HG02884 (cell line): ENCODE results near the gene BFSP1.

Experiments used
- ATAC-seq: cut with Tn5 transposase; IDR thresholded peaks from one replicate; pipeline ENCODE4 v1.9.1; 2021; ENCODE audit warnings: mild to moderate bottlenecking, moderate library complexity; ENCODE audit not compliant: unreplicated experiment

Gene BFSP1

DNA sequence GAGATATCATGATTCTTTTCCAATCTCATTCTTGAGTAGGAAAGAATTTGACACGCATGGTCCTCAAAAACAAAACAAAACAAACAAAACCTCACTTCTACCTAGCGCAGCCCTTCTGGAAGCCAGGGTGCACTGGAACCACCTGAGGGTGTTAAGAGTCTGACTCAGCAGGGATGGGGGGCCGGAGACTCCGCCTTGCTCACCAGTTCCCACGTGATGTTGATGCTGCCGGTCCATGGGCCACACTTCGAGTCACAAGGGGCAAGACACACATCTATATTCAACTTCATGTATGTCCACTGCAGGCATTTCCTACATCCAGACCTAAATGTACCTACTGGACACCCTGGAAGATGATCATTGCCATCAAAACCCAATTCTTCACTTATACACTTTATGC, 30.4 kb downstream of the BFSP1 start:
- ATAC-seq: no peak

DNA sequence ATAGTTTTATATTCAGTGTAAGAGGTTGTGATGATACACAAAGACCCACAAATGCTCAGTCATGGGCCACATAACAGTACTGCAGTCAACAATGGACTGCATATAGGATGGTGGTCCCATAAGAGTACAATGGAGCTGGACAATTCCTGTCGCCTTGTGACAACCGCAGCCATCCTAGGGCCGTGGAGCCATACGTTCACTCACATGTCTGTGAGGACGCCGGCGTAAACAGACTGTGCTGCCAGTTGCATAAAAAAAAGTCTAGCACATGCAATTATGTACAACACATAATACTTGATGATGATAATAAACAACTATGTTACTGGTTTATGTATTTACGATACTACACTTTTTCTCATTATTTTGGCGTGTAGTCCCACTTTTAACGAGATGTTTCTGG, 30.9 kb downstream of the BFSP1 start:
- ATAC-seq: no peak

DNA sequence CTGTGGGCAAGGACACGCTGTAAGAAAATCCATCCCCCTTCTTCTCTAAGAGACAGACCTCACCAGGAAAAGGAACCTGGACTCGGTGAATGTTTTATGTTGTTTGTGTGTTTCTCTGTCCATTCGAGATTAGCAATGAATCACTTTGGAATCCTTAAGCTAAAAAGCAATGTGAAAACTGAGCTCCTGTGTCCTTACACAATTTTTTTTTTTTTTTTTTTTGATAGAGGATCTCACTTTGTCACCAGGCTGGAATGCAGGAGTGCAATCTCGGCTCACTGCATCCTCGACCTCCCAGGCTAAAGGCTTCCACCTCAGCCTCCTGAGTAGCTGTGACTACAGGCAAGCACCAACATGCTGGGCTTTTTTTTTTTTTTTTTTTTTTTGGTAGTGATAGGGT, 32.1 kb downstream of the BFSP1 start:
- ATAC-seq: no peak

DNA sequence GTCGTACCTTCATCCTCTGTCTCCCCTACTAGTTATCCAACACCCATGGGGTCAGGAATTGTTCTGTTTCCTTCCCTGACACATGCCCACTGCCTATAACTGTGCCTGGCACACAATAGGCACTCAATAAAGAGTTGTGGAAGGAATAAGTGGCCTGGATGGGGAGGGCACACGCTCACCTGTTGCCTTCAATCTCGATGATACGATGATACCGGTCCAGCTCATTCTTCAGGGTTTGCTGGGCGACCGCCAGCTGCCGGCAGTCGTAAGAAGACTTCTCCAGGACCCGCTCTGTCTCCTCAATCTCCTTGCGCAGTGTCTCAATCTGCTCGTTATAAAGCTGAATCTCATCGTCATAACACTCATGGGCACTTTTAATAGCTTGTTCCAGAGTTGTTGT, 32.5 kb downstream of the BFSP1 start:
- no peak for ATAC-seq

DNA sequence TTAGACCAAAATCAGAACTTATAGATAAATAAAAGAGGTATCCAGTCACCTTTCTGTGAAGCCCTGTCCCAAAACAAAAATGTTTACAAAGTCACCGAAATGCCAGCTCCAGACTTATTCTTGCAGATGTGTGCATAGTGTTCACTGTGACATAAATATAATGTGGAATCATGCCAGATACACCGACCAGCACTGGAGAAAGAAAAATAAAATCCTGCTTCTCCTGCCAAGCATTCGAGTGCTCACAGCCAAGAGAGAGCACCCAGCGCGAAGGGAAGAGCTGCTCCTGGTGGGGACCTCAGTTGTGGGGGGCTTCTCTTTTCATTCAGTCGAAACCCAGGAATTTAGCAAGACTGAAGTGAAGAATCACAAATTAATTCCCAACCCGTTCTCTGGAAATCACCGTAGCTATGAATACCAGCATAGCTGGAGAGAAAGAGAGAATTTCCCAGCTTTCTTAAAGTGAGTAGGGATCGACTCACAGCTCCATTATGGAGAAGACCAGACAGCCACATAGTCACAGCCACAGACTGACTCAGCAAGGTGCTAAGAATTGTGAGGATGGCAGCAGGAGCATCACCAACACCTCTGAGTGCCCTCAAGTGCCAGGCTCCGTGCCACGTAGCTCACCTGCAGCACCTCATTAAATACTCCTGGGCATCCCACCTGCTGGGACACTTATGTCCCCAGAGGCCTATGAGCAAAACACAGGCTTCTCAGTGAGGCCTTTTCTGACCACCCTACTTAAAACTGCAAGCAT, 33.2 kb downstream of the BFSP1 start:
- no peak for ATAC-seq

DNA sequence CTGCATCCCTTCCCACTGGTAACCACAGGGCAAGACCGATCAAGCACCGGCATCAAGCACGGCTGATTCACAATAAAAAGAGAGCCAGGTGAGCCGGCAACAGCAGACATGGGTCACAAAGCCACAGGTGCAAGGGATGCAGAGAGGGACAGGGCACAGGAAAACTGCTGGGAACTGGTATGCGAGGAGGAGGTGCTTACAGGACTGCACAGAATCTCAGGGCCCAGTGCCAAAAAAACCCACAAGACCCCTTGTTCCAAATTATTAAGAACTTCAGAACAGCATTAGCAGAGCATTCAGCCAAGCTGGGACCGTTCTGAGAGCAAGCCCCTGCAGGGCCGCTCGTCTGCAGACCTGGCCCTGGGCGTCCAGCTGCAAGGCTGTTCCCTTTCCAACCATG, 35.4 kb downstream of the BFSP1 start:
- ATAC-seq: no peak

DNA sequence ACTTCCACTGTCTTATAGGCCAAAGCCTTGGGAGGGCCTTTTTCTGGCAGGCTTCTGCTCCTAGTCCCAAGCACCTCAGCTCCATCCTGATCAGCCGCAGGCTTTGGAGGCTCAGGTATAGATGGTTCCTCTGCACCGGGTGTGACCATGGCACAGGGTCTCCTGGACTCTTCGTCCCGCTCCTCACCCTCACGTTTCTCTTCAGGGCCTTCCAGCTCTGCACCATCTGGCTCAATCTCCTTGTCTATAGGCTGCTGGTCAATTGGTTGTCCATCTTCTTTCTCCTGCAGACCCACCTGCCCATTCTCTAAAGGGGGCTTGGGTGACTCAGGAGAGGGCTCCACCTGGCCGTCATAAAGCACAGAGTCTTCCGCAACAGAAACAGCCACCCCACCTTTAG, 37.0 kb downstream of the BFSP1 start:
- ATAC-seq: no peak

DNA sequence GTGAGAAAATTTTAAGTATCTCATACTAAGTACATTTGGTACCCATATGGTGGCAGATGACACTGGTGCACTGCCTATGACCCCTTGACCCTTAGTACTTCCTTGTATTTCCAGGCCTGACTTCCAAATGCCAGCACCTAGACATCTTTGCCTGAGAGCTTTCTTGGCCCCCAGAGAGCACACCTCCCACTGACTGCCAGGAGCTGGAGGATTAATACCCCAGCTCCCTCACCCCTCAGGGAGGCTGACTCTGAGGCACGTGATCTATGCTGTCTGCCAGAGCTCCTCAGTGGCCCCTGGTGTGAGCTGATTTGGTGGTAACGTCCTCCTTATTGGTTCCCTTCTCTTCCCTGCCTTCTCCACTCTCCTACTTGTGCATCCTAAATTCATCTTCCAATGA, 38.0 kb downstream of the BFSP1 start:
- no peak for ATAC-seq

DNA sequence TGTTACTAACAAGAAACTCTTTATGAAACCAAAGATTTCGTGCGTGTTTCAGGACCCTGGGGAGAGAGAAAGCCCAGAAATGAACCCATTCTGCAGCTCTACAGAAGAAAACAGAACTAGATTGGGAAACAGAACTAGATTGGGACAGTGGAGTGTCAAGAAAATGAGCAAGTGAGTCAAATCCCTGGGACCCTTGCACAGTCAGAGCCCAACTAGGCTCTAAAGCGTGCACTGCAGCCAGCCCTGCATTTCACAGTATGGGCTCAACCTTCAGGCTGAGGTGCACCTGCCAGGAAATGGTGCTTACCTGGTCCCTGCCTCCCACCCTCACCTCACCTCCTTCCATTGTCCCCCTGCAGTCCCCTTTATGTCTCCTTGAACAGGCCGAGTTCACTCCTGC, 39.7 kb downstream of the BFSP1 start:
- ATAC-seq: no peak

DNA sequence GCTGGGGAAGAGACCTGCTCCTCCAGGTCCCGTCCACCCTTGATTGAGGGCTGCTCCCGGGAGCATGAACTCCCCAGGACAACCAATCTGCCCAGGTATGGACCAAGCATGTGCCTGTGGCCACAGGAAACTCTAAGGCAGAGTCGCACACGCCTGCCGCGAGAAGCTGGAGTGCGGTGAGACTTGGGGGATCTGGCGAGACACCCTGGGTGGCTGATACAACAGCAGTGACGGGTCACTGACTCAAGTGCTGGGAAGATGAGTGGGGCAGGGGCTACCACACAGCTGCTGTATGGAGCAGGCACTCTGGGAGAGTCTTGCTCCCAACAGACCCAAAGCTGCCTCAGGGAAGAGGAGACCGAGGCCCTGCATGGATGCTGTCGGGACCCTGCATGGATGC, 40.1 kb downstream of the BFSP1 start:
- no peak for ATAC-seq

DNA sequence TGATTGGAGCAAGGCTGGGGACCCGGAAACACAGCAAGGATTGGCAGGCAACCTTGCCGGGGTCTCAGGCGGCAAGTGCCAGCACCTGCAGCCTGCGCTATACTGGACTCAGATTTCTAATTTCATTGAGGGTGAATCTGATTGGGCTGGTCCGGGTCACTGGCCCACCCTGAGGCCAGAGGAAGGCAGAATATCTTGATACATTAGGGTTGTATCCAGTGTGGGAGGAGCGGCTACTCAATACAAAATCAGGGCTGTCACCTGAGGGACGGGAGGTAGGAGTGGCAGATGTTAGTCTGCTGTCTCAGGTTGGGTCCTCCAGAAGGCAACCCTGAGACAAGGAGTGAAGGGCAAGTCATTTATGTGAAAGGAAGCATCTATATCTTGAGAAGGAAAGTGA, 40.7 kb downstream of the BFSP1 start:
- ATAC-seq: no peak

DNA sequence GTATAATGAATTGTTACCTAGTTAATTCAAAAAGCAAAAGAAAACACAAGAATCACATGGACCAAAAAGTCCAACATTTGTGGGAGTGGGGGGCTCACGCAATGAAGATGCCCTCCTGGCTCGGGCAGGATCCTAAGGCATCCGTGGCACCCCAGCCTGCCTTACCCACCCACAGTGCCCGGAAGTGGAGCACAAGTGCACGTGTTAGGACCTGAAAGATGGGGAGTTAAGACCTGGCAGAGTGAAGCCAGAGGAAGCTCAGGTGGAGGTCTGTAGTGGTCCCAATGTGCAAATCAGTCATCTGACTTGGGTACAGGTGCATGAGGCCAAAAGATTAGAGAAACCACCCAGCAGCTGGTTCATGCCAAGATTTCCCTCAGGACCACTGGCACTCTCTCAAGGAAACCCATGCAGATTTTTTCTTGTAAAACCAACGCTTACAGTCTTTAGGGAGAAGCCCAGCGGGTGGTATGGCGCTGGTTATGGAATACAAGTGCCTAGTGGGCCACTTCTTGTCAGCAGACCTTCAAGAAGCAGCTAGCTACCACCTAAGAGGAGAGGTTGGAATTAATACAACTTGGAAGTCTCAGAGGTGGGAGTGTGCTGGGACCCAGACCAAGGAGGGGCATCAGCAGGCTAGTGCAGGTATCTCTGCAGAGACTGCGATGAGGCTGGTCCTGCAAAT, 42.1 kb downstream of the BFSP1 start:
- ATAC-seq: no peak

DNA sequence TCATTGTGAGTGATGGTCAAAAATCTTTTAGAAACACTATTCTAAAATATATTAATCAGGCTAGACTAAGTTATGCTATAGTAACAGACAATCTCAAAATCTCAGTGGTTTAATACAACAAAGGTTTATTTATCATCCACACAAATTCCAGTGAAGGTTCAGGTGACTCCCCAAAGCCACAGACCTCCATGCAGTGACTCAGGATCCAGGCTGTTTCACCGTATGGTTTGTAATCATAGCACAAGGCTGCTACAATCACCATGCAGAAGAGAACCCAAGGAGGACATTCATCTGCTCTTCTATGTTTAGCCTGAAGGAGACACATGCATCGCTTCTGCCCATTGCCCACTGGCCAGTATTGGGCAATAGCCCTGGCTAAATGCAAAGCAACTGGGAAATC, 46.2 kb downstream of the BFSP1 start:
- ATAC-seq: no peak

DNA sequence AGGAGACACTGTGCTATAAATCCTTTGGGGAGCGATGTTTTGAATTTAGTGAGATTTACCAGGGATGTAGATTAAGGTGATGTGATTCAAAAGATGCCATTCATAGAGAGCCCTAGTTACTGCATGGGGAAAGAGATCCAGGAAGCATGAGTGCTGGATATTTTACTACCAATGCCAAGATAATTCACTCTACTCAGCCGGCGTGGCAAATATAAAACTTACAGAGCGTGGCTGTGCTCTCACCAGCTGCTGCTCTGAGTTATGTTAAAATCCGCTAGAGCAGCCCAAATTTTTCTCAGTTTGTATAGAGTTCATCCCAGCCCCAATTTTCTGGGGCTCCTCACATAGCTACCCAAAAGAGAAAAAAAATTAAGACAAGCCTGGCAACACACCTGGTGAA, 48.6 kb downstream of the BFSP1 start:
- no peak for ATAC-seq

DNA sequence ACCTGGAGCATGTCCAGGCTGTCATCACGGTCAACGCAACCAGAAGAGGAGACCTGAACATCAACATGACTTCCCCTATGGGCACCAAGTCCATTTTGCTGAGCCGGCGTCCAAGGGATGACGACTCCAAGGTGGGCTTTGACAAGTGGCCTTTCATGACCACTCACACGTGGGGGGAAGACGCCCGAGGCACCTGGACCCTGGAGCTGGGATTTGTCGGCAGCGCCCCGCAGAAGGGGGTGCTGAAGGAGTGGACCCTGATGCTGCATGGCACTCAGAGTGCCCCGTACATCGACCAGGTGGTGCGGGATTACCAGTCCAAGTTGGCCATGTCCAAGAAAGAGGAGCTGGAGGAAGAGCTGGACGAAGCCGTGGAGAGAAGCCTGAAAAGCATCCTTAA, 49.5 kb downstream of the BFSP1 start:
- no peak for ATAC-seq

DNA sequence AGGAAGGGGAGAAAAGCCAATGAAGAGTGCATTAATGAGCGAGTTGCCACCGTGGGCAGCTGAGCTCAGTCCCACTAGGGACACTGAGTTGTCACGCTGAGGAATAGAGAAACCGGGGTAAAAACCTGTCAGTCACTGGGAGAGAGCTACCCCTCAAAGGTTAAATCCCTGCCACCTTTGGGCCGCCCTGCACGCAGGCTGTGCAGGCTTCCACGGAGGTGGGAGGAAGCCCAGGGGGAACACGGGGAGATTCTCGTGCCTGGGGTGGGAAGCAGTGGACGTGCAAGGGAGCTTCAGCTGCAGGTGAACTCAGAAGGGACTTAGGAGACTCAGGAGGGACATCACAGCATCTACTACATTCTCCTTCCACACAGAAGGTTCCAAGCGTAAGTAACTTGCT, 50.5 kb downstream of the BFSP1 start:
- no peak for ATAC-seq

DNA sequence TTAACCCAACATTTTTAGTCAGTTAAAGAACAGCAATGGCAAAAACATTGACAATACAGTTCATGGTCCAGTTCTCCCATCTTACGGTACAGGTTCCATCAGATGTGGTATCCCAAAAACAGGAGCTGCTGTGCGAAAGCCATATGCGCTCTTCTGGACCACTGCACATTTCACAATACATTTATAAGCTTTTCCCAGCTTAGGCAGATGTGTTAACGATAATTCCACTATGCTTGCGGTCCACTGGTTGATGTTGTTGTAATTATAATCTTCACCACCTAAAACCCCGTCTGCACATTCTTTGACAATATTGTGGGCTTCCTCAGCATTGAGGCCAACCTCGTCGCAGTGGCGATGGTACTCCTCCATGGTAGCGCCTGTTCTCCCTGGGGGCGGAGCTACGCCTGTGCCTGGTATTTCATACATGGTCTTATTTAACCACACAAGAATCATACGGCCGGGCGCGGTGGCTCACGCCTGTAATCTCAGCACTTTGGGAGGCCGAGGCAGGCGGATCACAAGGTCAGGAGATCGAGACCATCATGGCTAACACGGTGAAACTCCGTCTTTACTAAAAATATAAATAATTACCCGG, 52.0 kb downstream of the BFSP1 start:
- ATAC-seq: no peak

DNA sequence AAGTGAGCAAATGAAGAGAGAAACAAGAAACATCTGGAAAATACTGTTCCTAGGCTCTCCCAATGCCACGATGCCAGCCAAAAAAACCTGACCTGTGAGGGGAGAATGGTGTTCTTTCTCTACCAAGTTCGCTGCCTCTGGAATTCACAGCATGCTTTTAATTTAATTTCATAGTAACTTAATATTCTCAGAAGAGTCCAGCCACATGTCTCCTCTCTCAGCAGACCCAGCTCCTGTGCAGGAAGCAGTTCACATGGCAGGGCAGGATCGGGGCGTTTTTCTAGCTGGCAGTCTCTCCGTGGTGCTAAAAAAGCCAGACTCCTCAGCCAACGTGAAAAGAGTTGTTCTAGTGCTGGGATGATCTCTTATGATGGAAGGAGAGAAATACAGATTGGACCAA, 57.5 kb downstream of the BFSP1 start:
- ATAC-seq: no peak

DNA sequence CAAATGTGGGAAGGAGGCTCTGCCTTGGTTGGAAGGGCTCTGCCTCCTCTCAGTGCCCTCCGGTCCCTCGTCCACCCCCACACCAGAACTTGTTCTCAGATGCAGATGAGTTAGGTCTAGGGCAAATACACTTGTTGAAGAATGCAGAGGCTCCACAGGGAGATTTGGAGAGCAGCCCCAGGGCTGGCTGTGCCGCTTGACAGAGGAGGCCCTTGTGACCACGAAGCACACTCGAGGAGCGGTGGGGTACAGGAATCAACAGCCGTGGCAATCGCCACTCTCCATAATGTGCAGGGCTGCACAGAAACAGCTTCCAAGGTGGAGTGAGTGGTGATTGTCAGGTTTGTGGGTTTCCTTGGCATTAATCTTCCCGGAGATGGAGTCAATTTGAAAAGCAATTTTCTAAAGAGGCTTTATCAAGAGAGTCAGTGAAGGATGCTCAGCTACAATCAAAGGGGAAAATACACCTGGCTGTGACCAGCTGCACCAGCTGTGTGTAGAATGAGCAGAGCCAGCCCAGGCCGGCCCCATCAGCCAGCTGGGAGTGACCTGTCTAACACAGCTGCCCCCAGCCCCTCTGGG, 59.5 kb downstream of the BFSP1 start:
- ATAC-seq: no peak

DNA sequence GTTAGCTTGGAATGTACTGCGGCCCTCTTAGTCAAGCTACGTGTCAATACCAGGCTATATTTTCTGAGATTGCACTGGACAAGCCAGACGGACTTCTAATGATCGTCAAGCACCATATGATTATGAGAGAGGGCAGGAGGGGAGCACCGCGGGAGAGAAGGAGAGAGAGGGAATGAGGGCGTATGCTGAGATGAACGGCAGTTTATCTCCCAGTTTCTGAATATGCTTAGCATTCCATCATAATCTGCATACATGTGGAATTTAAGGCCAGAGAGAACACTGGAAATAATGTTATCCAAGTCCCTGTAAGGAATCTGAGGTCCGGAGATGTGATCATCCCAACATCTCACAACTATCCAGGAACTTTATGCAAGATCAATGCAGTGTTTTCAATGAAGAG, 60.2 kb downstream of the BFSP1 start:
- ATAC-seq: no peak

DNA sequence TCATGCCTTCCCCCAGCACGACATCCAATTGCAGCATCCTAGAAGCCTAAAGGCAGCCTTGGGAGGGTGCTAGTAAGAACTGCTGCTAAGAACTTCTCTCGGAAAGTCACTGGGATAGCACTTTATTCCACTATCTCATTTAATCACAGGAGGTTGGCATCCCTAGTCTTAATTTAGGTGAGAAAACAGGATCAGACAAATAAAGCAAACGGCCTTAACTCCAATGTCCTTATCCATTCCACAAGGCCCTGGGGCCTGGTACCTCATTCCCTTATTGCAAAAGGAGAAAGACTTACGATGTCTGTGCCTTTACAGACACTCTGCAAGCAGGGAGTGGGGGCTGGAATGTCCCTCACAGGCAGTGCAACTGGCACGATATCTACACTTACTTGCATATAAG, 60.7 kb downstream of the BFSP1 start:
- no peak for ATAC-seq
